IPS-NIHi7 (cell line): ENCODE results near the gene VCY.
"Not testable (repeated sequence)": the region's sequence is repeated elsewhere in the genome, so short reads cannot be mapped to it uniquely, and the experiment has no call there.

Experiments used
- DNase-seq: peaks from one replicate; pipeline ENCODE4 v3.0.0; 2012; ENCODE audit warnings: mixed read lengths; ENCODE audit errors: extremely low spot score

The VCY gene

GRCh38 chrY:13986373-13986772, at the start of gene VCY:
Gene VCY (minus strand): TSS chrY:13986473. CDS start chrY:13986440, 33 bp downstream.
- DNase-seq: not testable (repeated sequence)

GRCh38 chrY:14030395-14030794, 44.1 kb upstream of the VCY start:
- DNase-seq: not testable (repeated sequence)

- not testable (repeated sequence) for DNase-seq
Measured at GRCh38 chrY:14011916-14012315, 25.6 kb upstream of the VCY start.

GRCh38 chrY:13942406-13942805, 43.9 kb downstream of the VCY start:
- not testable (repeated sequence) for DNase-seq
